ENCODE results near the gene TCF25. TPM values are rescaled to one million over a fixed set of nuclear protein-coding genes. Genes with fewer than 3 reads are reported as not detected.

Gene TCF25
- total RNA-seq, 4 donors from 2014 or later: 79.7 to 124 (median 101) TPM

DNA sequence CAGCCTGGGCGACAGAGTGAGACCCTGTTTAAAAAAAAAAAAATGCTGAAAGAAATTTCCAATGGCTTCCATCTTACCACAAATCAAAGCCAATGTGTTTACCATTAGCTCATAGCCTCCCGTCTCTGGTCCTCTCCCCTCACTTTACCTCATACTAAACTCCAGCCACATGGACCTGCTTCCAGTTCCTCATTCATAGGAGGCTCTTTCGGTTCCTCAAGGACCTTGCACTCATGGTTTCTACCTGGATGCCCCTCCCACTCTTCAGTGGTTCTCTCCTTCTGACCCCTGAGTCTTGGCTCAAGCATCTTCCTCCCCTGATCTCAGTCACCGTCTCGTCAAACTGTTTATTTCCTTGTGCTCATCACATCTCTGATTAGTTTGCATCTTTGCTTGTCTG, 71.4 kb downstream of the TCF25 start:
- intact Hi-C loops (cut with DNase I): no loop called here
- TF ChIP-seq, protein P1, sequence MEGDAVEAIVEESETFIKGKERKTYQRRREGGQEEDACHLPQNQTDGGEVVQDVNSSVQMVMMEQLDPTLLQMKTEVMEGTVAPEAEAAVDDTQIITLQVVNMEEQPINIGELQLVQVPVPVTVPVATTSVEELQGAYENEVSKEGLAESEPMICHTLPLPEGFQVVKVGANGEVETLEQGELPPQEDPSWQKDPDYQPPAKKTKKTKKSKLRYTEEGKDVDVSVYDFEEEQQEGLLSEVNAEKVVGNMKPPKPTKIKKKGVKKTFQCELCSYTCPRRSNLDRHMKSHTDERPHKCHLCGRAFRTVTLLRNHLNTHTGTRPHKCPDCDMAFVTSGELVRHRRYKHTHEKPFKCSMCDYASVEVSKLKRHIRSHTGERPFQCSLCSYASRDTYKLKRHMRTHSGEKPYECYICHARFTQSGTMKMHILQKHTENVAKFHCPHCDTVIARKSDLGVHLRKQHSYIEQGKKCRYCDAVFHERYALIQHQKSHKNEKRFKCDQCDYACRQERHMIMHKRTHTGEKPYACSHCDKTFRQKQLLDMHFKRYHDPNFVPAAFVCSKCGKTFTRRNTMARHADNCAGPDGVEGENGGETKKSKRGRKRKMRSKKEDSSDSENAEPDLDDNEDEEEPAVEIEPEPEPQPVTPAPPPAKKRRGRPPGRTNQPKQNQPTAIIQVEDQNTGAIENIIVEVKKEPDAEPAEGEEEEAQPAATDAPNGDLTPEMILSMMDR (IDR thresholded peaks at IDR 0.05): no peak
- TF ChIP-seq POLR2A (IDR thresholded peaks at IDR 0.05): no peak

DNA sequence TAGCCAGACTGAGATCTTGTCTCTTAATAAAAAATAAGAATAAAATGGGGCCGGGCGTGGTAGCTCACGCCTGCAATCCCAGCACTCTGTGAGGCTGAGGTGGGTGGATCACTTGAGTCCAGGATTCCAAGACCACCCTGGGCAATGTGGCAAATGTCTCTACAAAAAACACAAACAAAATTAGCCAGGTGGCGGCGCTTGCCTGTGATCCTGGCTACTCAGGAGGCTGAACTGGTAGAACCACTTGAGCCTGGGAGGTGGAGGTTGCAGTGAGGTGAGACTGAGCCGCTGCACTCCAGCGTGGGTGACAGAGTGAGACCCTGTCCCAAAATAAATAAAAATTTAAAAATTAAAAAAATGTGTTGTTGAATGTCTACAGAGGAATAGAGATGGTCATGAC, 72.3 kb downstream of the TCF25 start:
- H3K36me3 ChIP-seq: no peaks in the 10 kb centered on the region
- 39 to 40% methylated on average over 7 of the region's 7 CpGs for WGBS, 2 donors
- no peak overlapping the region for H3K4me3 ChIP-seq
- DNase-seq: no peak
- H3K27me3 ChIP-seq: peaks cover 0 to 25% (median 0%) of the 10 kb centered on the region in 4 donors
- intact Hi-C loops (cut with DNase I): no loop called here
- no peak for TF ChIP-seq POLR2A (IDR thresholded peaks at IDR 0.05)
- TF ChIP-seq, protein P1 (IDR thresholded peaks at IDR 0.05): peak in 1 of 6 experiments; percentile 12
- H3K27ac ChIP-seq: no peak overlapping the region
- peaks cover 15 to 38% (median 17%) of the 10 kb centered on the region in 3 donors for H3K4me1 ChIP-seq
- H3K9me3 ChIP-seq: no peaks in the 10 kb centered on the region

More for the DNA sequence above, 71.4 kb downstream of the TCF25 start:
- Histone ChIP-seq H3K4me1 (peaks cover 14 to 33% (median 15%) of the 10 kb centered on the region in 3 donors), H3K36me3 (no peaks in the 10 kb centered on the region), H3K4me3 (no peak overlapping the region), H3K27ac (no peak overlapping the region), H3K9me3 (no peaks in the 10 kb centered on the region), H3K27me3 (peaks cover 0 to 25% (median 0%) of the 10 kb centered on the region in 4 donors)
- DNase-seq: no peak
- 64 to 79% methylated on average over 5 of the region's 5 CpGs for WGBS, 2 donors

DNA sequence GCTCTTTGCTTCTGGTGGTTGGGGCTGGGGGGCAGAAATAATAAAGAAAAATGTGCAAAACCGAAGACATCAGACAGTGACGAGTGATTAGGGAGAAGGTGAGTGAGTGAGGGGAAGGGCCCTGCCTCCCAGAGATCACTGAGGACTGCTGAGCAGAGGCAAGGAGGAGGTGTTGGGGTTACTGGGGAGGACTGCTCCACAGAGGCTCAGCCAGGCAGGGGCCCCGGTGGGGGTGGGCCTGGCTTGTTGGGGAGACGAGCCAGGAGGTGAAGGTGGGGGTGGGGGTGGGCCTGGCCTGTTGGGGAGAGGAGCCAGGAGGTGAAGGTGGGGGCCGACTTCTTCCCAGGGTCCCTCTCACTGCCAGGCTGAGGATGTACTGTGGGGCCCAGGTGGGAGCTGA, 73.1 kb downstream of the TCF25 start:
- no peaks in the 10 kb centered on the region for H3K9me3 ChIP-seq
- TF ChIP-seq, protein P1 (IDR thresholded peaks at IDR 0.05): no peak
- no peak for TF ChIP-seq POLR2A (IDR thresholded peaks at IDR 0.05)
- 56 to 85% methylated on average over 3 to 4 of the region's 5 CpGs for WGBS, 2 donors
- H3K4me3 ChIP-seq: no peak overlapping the region
- intact Hi-C loops (cut with DNase I): no loop called here
- H3K36me3 ChIP-seq: no peaks in the 10 kb centered on the region
- peaks cover 0 to 25% (median 0%) of the 10 kb centered on the region in 4 donors for H3K27me3 ChIP-seq
- no peak for DNase-seq
- H3K27ac ChIP-seq: no peak overlapping the region
- peaks cover 15 to 38% (median 17%) of the 10 kb centered on the region in 3 donors for H3K4me1 ChIP-seq

DNA sequence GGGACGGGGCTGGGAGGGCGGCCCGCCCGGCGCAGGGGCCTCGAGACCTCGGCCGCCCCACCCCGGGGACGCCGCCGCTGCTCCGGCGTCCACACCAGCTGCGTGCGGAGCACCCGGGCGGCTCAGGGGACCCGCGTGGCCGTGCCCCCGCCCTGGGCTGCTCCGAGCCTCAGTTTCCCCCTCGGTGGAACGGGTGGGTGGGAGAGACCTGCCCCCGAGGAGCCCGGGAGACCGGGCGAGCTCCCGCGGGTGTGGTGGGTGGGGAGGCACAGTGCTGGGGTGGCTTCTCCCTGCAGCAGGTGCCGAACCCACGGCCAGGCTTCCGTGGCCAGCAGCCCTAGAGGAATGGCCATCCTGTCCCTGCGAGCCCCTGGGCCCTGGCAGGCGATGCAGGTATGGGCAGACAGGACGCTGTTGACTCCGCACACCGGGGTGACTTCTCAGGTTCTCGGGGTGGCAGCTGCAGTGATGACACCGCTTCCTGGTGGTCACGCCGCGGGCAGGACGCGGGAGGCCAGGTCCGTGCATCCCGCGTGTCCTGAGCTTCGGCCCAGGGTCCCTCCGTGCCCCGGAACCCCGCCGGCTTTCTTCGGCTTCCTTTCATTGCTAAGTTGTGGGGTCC, 75.8 kb downstream of the TCF25 start:
- TF ChIP-seq POLR2A (IDR thresholded peaks at IDR 0.05): no peak
- TF ChIP-seq, protein P1 (IDR thresholded peaks at IDR 0.05): no peak
- H3K36me3 ChIP-seq: peaks cover 0 to 4% (median 0%) of the 10 kb centered on the region in 3 donors
- H3K4me1 ChIP-seq: peaks cover 15 to 49% (median 17%) of the 10 kb centered on the region in 3 donors
- peaks cover 0 to 23% (median 0%) of the 10 kb centered on the region in 4 donors for H3K27me3 ChIP-seq
- no peaks in the 10 kb centered on the region for H3K9me3 ChIP-seq
- intact Hi-C loops (cut with DNase I): no loop called here
- WGBS, 2 donors: 31 to 87% methylated on average over 14 to 24 of the region's 55 CpGs
- H3K4me3 ChIP-seq: peak overlapping the region; percentile 38 to 86 (median 61)
- DNase-seq: no peak
- H3K27ac ChIP-seq: peak overlapping the region in 3 of 4 donors; percentile 52 to 73 (median 55)

DNA sequence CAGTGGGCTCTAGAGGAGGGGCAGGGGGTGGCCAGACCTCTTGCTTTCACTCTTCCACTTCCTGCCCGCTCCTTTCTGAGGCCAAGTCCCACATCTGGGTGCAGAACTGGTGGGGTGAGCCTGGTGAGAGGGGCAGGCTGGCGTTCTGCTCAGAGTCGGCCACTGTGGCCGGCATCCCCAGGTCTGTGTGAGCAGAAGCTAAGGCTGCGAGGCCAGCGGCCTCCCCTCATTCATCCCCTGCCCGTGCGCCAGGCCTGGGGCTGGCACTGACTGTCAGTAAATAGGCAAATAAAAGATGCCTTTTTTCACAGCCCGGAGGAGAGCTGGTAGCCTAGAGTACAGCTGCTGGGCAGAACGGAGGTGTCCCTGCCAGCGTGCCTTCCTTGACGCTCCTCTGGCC, 76.4 kb downstream of the TCF25 start:
- TF ChIP-seq, protein P1 (IDR thresholded peaks at IDR 0.05): no peak
- TF ChIP-seq POLR2A (IDR thresholded peaks at IDR 0.05): no peak
- intact Hi-C loops (cut with DNase I): no loop called here

More for the DNA sequence above, 76.4 kb downstream of the TCF25 start:
- WGBS, 2 donors: 71 to 94% methylated on average over 1 to 3 of the region's 12 CpGs
- peaks cover 15 to 49% (median 17%) of the 10 kb centered on the region in 3 donors for H3K4me1 ChIP-seq
- no peaks in the 10 kb centered on the region for H3K9me3 ChIP-seq
- H3K27ac ChIP-seq: no peak overlapping the region
- H3K4me3 ChIP-seq: peak overlapping the region in 3 of 4 donors; percentile 53 to 86 (median 69)
- H3K27me3 ChIP-seq: peaks cover 0 to 18% (median 0%) of the 10 kb centered on the region in 4 donors
- DNase-seq: no peak
- peaks cover 0 to 9% (median 0%) of the 10 kb centered on the region in 3 donors for H3K36me3 ChIP-seq

All from esophagus squamous epithelium (tissue), 5 donors.